GM23338 (cell line): Measurements from ENCODE around the gene TMEM238. TPM values are rescaled to one million over a fixed set of nuclear protein-coding genes. Genes with fewer than 3 reads are reported as not detected.

Experiments used
- ATAC-seq: fragments of 200-7000 bp; cut with Tn5 transposase; 3 replicates; pipeline ENCODE4 v1.9.1; 2020
- DNase-seq: peaks from one replicate; pipeline ENCODE4 v3.0.0-alpha.2; 2015; ENCODE audit warnings: low spot score
- H2AFZ ChIP-seq: fragments of 200-600 bp; sonication (generic); 2 replicates; pipeline ENCODE4 v1.8.0; 2016; ENCODE audit warnings: antibody characterized with exemption, mild to moderate bottlenecking, moderate library complexity
- H3F3A ChIP-seq: fragments of 200-600 bp; sonication (generic); replicated peaks from 2 replicates; pipeline ENCODE4 v1.8.0; 2017; ENCODE audit warnings: antibody characterized with exemption, mixed run types, low read depth
- H3K27ac ChIP-seq: fragments of 200-600 bp; sonication (generic); 2 replicates; pipeline ENCODE4 v1.6.1; 2016; ENCODE audit warnings: low read depth
- H3K27me3 ChIP-seq: fragments of 200-600 bp; sonication (generic); 2 replicates; pipeline ENCODE4 v1.8.0; 2016; ENCODE audit warnings: mild to moderate bottlenecking, mixed run types, moderate library complexity; ENCODE audit not compliant: insufficient read depth
- H3K36me3 ChIP-seq: fragments of 200-600 bp; sonication (generic); 2 replicates; pipeline ENCODE4 v1.8.0; 2016; ENCODE audit warnings: mild to moderate bottlenecking; ENCODE audit not compliant: insufficient read depth
- H3K4me1 ChIP-seq: fragments of 200-600 bp; sonication (generic); 2 replicates; pipeline ENCODE4 v1.8.0; 2016; ENCODE audit warnings: mild to moderate bottlenecking, moderate library complexity; ENCODE audit not compliant: insufficient read depth
- H3K4me2 ChIP-seq: fragments of 200-600 bp; sonication (generic); 2 replicates; pipeline ENCODE4 v1.7.1; 2017; ENCODE audit warnings: mixed run types
- H3K4me3 ChIP-seq: fragments of 200-600 bp; sonication (generic); 2 replicates; pipeline ENCODE4 v1.6.1; 2016; ENCODE audit warnings: mixed run types
- H3K79me2 ChIP-seq: fragments of 200-600 bp; sonication (generic); replicated peaks from 2 replicates; pipeline ENCODE4 v1.8.0; 2017; ENCODE audit warnings: mild to moderate bottlenecking; ENCODE audit not compliant: insufficient read depth
- H3K9me2 ChIP-seq: fragments of 200-600 bp; sonication (generic); 2 replicates; pipeline ENCODE4 v1.8.0; 2017; ENCODE audit not compliant: insufficient read depth
- H4K20me1 ChIP-seq: fragments of 200-600 bp; sonication (generic); replicated peaks from 2 replicates; pipeline ENCODE4 v1.8.0; 2017; ENCODE audit warnings: mild to moderate bottlenecking; ENCODE audit not compliant: insufficient read depth
- H3K27ac Mint-ChIP-seq: 2 replicates; pipeline ENCODE4 v1.8.0; 2020; ENCODE audit warnings: inconsistent platforms, mild to moderate bottlenecking, moderate library complexity, mixed read lengths
- H3K27me3 Mint-ChIP-seq: 3 replicates; pipeline ENCODE4 v1.8.0; 2022; ENCODE audit warnings: low read depth, mild to moderate bottlenecking, moderate library complexity, mixed read lengths, inconsistent platforms; ENCODE audit not compliant: insufficient read depth, poor library complexity
- H3K36me3 Mint-ChIP-seq: 3 replicates; pipeline ENCODE4 v1.8.0; 2021; ENCODE audit warnings: low read depth, mild to moderate bottlenecking, inconsistent platforms, moderate library complexity, mixed read lengths
- H3K4me1 Mint-ChIP-seq: 3 replicates; pipeline ENCODE4 v1.8.0; 2020; ENCODE audit warnings: mild to moderate bottlenecking, inconsistent platforms, mixed read lengths
- H3K4me3 Mint-ChIP-seq: 3 replicates; pipeline ENCODE4 v1.8.0; 2021; ENCODE audit warnings: moderate library complexity, mild to moderate bottlenecking, inconsistent platforms, mixed read lengths
- H3K9me3 Mint-ChIP-seq: 3 replicates; pipeline ENCODE4 v1.8.0; 2020; ENCODE audit warnings: moderate library complexity, mild to moderate bottlenecking, inconsistent platforms, mixed read lengths
- CREB1 ChIP-seq: fragments of 250-450 bp; sonication (Bioruptor Pico); IDR thresholded peaks from 2 replicates; pipeline ENCODE4 v1.5.0; 2020; ENCODE audit warnings: low read depth, mild to moderate bottlenecking, moderate library complexity
- EZH2 ChIP-seq: fragments of 200-600 bp; sonication (generic); IDR thresholded peaks from one replicate; pipeline ENCODE4 v1.8.0; 2017; ENCODE audit warnings: antibody characterized with exemption, mild to moderate bottlenecking, low read depth; ENCODE audit not compliant: unreplicated experiment
- EZH2phosphoT487 ChIP-seq: fragments of 200-600 bp; sonication (generic); IDR thresholded peaks from one replicate; pipeline ENCODE4 v1.8.1; 2018; ENCODE audit warnings: antibody characterized with exemption; ENCODE audit not compliant: unreplicated experiment
- JUNB ChIP-seq: IDR thresholded peaks from one replicate; pipeline ENCODE4 v1.6.1; 2016; ENCODE audit warnings: antibody characterized with exemption; ENCODE audit not compliant: unreplicated experiment
- NANOG ChIP-seq: IDR thresholded peaks from 2 replicates; pipeline ENCODE4 v1.6.1; 2016; ENCODE audit warnings: antibody characterized with exemption, borderline replicate concordance
- POLR2AphosphoS5 ChIP-seq: IDR thresholded peaks from 2 replicates; pipeline ENCODE4 v1.6.1; 2016; ENCODE audit warnings: antibody characterized with exemption, low read depth
- STAT1 ChIP-seq: IDR thresholded peaks from one replicate; pipeline ENCODE4 v1.6.1; 2016; ENCODE audit warnings: antibody characterized with exemption; ENCODE audit not compliant: unreplicated experiment
- ZNF114 ChIP-seq: fragments of 250-450 bp; sonication (Bioruptor Pico); IDR thresholded peaks from 2 replicates; pipeline ENCODE4 v1.5.0; 2020; ENCODE audit warnings: mild to moderate bottlenecking, moderate library complexity
- ZNF331 ChIP-seq: fragments of 250-450 bp; sonication (Bioruptor Pico); IDR thresholded peaks from 2 replicates; pipeline ENCODE4 v1.5.0; 2020; ENCODE audit warnings: low read depth, mild to moderate bottlenecking, moderate library complexity
- polyA plus RNA-seq: library from polyadenylated mRNA; unstranded; fragments of >200 nt; fragmentation: Nextera tagmentation; extraction: Ambion mirVana; gene quantifications from 2 replicates; pipeline ENCODE4 v1.2.1, GENCODE V29; 2016
- total RNA-seq: library from RNA; depleted of rRNA; stranded (reverse); fragments of >200 nt; shearing (Covaris generic); gene quantifications from 2 replicates; pipeline ENCODE4 v1.2.3, GENCODE V29; 2014
- TF ChIP-seq, protein P1 (sequence below): IDR thresholded peaks from one replicate; pipeline ENCODE4 v1.6.1; 2018; ENCODE audit warnings: antibody characterized with exemption; ENCODE audit not compliant: unreplicated experiment
- TF ChIP-seq, protein P2 (sequence below): IDR thresholded peaks from 2 replicates; pipeline ENCODE4 v1.6.1; 2016; ENCODE audit warnings: antibody characterized with exemption
- TF ChIP-seq, protein P3 (sequence below), 2 experiments: fragments of 200-600 bp in 1 of 2; sonication (generic) in 1 of 2; conservative IDR thresholded peaks; 2 replicates each; pipeline versions ENCODE4 v1.5.1 to v1.6.1; 2016 to 2017; ENCODE audit warnings: antibody characterized with exemption in 2 of 2, low read depth in 2 of 2, mild to moderate bottlenecking in 2 of 2, moderate library complexity in 1 of 2
- TF ChIP-seq, protein P4 (sequence below): fragments of 250-450 bp; sonication (Bioruptor Pico); IDR thresholded peaks from 2 replicates; pipeline ENCODE4 v1.5.0; 2020; ENCODE audit warnings: mild to moderate bottlenecking, moderate library complexity

The TMEM238 gene
- total and polyA plus RNA-seq, 2 experiments from 2014 or later: 0.55 to 7.5 TPM

DNA sequence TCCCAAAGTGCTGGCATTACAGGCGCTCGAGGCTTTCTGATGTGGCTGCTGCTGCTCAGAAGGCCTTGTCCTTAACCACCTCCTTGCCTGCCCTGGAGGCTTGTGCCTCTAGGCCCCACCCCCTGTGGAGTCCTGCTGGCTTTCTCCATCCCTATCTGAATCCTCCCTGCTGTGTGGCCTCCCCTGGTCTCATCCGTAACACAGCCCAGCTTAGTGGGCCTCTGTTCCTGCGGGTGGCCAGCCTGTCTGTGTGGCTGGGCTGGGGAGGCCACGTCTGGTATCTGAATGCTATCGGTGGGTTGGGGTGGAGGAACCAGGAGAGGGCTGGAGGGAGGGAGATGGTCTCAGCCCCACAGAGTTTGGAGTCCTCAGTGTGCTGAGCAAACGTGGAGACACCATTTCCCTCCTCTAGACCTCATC lies 6.4 kb upstream of the TMEM238 start:
- ATAC-seq (peak; percentile 6), DNase-seq (peak; percentile 57)
- Histone ChIP-seq H4K20me1 (peaks cover 40% of the 10 kb centered on the region), H3K4me3 (no peak overlapping the region), H3K79me2 (peaks cover 28% of the 10 kb centered on the region), H2AFZ (no peak overlapping the region), H3K27me3 (no peaks in the 10 kb centered on the region), H3K4me2 (no peak overlapping the region; the same call in 1 of the 2 replicates), H3K36me3 (peaks cover 11% of the 10 kb centered on the region; the same call in 1 of the 2 replicates), H3K9me2 (no peaks in the 10 kb centered on the region), H3F3A (peaks cover 57% of the 10 kb centered on the region), H3K4me1 (peaks cover 66% of the 10 kb centered on the region), H3K27ac (peak overlapping the region; percentile 15; the same call in 1 of the 2 replicates)
- Mint-ChIP-seq H3K27ac (peak overlapping the region; percentile 26; the same call in 1 of the 2 replicates), H3K27me3 (peaks cover 45% of the 10 kb centered on the region), H3K9me3 (no peaks in the 10 kb centered on the region; the same call in 2 of the 3 replicates), H3K36me3 (peaks cover 54% of the 10 kb centered on the region), H3K4me3 (no peak overlapping the region; the same call in 2 of the 3 replicates), H3K4me1 (peaks cover 69% of the 10 kb centered on the region)
- TF ChIP-seq POLR2AphosphoS5: no peak; the same call in 1 of the 2 replicates
- no peak for TF ChIP-seq ZNF114 (CRISPR knock-in tag)
- TF ChIP-seq STAT1: no peak
- no peak for TF ChIP-seq ZNF331
- TF ChIP-seq, protein P1, sequence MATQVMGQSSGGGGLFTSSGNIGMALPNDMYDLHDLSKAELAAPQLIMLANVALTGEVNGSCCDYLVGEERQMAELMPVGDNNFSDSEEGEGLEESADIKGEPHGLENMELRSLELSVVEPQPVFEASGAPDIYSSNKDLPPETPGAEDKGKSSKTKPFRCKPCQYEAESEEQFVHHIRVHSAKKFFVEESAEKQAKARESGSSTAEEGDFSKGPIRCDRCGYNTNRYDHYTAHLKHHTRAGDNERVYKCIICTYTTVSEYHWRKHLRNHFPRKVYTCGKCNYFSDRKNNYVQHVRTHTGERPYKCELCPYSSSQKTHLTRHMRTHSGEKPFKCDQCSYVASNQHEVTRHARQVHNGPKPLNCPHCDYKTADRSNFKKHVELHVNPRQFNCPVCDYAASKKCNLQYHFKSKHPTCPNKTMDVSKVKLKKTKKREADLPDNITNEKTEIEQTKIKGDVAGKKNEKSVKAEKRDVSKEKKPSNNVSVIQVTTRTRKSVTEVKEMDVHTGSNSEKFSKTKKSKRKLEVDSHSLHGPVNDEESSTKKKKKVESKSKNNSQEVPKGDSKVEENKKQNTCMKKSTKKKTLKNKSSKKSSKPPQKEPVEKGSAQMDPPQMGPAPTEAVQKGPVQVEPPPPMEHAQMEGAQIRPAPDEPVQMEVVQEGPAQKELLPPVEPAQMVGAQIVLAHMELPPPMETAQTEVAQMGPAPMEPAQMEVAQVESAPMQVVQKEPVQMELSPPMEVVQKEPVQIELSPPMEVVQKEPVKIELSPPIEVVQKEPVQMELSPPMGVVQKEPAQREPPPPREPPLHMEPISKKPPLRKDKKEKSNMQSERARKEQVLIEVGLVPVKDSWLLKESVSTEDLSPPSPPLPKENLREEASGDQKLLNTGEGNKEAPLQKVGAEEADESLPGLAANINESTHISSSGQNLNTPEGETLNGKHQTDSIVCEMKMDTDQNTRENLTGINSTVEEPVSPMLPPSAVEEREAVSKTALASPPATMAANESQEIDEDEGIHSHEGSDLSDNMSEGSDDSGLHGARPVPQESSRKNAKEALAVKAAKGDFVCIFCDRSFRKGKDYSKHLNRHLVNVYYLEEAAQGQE: no peak
- TF ChIP-seq, protein P2, sequence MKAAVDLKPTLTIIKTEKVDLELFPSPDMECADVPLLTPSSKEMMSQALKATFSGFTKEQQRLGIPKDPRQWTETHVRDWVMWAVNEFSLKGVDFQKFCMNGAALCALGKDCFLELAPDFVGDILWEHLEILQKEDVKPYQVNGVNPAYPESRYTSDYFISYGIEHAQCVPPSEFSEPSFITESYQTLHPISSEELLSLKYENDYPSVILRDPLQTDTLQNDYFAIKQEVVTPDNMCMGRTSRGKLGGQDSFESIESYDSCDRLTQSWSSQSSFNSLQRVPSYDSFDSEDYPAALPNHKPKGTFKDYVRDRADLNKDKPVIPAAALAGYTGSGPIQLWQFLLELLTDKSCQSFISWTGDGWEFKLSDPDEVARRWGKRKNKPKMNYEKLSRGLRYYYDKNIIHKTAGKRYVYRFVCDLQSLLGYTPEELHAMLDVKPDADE: no peak
- TF ChIP-seq, protein P3, sequence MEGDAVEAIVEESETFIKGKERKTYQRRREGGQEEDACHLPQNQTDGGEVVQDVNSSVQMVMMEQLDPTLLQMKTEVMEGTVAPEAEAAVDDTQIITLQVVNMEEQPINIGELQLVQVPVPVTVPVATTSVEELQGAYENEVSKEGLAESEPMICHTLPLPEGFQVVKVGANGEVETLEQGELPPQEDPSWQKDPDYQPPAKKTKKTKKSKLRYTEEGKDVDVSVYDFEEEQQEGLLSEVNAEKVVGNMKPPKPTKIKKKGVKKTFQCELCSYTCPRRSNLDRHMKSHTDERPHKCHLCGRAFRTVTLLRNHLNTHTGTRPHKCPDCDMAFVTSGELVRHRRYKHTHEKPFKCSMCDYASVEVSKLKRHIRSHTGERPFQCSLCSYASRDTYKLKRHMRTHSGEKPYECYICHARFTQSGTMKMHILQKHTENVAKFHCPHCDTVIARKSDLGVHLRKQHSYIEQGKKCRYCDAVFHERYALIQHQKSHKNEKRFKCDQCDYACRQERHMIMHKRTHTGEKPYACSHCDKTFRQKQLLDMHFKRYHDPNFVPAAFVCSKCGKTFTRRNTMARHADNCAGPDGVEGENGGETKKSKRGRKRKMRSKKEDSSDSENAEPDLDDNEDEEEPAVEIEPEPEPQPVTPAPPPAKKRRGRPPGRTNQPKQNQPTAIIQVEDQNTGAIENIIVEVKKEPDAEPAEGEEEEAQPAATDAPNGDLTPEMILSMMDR (conservative IDR thresholded peaks at IDR 0.05; ENCODE audit: low read depth in 2 of 2): no peak
- TF ChIP-seq EZH2phosphoT487: no peak
- no peak for TF ChIP-seq CREB1
- no peak for TF ChIP-seq EZH2
- no peak for TF ChIP-seq NANOG
- TF ChIP-seq, protein P4, sequence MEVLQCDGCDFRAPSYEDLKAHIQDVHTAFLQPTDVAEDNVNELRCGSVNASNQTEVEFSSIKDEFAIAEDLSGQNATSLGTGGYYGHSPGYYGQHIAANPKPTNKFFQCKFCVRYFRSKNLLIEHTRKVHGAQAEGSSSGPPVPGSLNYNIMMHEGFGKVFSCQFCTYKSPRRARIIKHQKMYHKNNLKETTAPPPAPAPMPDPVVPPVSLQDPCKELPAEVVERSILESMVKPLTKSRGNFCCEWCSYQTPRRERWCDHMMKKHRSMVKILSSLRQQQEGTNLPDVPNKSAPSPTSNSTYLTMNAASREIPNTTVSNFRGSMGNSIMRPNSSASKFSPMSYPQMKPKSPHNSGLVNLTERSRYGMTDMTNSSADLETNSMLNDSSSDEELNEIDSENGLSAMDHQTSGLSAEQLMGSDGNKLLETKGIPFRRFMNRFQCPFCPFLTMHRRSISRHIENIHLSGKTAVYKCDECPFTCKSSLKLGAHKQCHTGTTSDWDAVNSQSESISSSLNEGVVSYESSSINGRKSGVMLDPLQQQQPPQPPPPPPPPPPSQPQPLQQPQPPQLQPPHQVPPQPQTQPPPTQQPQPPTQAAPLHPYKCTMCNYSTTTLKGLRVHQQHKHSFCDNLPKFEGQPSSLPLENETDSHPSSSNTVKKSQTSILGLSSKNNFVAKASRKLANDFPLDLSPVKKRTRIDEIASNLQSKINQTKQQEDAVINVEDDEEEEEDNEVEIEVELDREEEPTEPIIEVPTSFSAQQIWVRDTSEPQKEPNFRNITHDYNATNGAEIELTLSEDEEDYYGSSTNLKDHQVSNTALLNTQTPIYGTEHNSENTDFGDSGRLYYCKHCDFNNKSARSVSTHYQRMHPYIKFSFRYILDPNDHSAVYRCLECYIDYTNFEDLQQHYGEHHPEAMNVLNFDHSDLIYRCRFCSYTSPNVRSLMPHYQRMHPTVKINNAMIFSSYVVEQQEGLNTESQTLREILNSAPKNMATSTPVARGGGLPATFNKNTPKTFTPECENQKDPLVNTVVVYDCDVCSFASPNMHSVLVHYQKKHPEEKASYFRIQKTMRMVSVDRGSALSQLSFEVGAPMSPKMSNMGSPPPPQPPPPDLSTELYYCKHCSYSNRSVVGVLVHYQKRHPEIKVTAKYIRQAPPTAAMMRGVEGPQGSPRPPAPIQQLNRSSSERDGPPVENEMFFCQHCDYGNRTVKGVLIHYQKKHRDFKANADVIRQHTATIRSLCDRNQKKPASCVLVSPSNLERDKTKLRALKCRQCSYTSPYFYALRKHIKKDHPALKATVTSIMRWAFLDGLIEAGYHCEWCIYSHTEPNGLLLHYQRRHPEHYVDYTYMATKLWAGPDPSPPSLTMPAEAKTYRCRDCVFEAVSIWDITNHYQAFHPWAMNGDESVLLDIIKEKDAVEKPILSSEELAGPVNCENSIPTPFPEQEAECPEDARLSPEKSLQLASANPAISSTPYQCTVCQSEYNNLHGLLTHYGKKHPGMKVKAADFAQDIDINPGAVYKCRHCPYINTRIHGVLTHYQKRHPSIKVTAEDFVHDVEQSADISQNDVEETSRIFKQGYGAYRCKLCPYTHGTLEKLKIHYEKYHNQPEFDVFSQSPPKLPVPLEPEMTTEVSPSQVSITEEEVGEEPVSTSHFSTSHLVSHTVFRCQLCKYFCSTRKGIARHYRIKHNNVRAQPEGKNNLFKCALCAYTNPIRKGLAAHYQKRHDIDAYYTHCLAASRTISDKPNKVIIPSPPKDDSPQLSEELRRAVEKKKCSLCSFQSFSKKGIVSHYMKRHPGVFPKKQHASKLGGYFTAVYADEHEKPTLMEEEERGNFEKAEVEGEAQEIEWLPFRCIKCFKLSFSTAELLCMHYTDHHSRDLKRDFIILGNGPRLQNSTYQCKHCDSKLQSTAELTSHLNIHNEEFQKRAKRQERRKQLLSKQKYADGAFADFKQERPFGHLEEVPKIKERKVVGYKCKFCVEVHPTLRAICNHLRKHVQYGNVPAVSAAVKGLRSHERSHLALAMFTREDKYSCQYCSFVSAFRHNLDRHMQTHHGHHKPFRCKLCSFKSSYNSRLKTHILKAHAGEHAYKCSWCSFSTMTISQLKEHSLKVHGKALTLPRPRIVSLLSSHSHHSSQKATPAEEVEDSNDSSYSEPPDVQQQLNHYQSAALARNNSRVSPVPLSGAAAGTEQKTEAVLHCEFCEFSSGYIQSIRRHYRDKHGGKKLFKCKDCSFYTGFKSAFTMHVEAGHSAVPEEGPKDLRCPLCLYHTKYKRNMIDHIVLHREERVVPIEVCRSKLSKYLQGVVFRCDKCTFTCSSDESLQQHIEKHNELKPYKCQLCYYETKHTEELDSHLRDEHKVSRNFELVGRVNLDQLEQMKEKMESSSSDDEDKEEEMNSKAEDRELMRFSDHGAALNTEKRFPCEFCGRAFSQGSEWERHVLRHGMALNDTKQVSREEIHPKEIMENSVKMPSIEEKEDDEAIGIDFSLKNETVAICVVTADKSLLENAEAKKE (CRISPR knock-in tag): no peak
- TF ChIP-seq JUNB: no peak
